Cerebellar nuclear complex (tissue), 1 donor: ENCODE data around the gene KRTAP5-3.
A peak's percentile ranks its signal among the peaks of the same experiment; 100 is the strongest.

ENCODE experiments used
- DNase-seq, 2 experiments: peaks; one replicate each; lab custom pipeline; 2025; lab: John Stamatoyannopoulos, UW

Gene KRTAP5-3

DNA sequence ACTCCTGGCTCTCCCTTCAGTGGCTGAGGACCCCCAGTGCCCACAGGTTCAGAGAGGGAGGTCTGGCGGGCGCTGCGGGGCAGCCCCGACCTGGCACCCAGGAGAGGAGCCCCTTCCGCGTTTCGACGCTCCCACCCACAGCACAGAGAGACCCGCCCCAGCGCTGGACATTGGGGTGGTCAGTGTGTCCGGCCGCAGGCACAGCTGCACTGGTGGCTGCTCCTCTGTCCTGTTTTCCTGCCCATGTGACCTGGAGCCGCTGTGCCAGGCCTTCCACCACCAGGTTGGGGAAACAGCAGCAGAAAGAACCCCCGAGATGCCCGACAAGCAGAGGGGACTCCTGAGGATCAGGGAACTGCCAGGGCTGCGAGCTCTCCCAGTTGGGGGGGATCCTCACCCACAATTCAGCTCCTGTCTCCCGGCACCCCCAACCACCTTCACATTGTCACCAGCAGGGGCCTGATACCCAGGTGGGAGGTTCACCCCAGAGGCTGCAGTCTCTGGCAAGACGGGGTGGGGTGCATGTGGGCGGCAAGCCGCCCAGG, 35.0 kb upstream of the KRTAP5-3 start:
- no peak for DNase-seq

DNA sequence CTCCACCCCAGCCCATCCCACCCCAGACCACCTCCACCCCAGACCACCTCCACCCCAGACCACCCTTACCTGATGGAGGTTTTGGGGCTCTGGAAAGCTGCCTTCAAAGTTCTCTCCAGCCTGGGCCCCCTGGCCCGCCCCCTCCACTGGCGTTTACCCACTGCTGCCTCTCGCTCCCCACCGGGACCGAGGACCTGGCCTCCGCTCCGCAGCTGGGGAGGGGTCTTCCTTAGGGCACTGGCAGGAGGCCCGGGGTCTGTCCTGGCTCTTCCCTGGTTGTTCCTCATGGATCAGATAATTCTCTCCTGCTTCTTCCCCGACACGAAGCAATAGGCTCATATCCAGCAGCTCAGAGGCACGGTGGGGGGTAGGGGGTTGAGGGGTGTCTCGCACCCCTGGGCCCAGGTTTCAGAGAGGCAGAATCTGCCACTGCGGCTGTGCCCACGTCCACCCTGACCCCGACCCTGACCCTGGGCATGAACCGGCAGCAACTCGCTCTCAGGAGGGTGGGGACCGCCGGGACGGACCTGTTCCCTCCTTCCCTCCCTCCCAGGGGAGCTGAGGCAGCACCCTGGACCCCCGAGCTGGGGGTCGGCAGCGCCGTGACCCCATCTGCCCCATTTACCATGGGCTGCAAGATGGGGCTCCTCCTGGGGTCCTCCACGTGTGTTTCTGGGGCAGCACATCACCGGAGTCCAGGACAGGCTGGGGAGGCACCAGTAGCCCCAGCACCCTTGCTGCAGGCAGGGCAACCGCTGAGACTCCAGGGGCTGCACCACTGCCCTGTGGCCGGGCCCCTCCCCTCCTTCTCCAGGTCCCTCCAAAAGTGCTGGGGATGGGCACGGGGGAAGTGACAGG, 34.3 kb upstream of the KRTAP5-3 start:
- no peak for DNase-seq

DNA sequence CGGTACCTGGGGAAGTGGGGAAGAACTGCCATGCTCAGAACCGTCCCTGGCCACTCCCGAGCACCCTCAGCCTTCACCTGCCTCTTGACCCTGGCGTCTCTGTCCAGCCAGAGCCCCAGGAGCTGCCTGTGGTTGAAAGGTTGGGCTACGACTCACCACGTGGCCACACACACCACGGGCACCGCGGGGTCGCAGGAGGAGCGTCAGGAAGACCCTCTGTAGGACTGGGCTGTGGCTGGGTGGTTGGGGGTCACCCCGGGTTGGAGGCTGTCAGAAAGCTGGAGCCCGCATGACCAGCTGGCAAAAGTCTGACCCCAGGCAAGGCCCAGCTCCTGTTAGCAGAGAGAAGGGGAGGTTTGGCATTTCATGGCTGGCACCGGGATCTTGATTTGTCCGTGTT, 32.8 kb upstream of the KRTAP5-3 start:
- DNase-seq = no peak

DNA sequence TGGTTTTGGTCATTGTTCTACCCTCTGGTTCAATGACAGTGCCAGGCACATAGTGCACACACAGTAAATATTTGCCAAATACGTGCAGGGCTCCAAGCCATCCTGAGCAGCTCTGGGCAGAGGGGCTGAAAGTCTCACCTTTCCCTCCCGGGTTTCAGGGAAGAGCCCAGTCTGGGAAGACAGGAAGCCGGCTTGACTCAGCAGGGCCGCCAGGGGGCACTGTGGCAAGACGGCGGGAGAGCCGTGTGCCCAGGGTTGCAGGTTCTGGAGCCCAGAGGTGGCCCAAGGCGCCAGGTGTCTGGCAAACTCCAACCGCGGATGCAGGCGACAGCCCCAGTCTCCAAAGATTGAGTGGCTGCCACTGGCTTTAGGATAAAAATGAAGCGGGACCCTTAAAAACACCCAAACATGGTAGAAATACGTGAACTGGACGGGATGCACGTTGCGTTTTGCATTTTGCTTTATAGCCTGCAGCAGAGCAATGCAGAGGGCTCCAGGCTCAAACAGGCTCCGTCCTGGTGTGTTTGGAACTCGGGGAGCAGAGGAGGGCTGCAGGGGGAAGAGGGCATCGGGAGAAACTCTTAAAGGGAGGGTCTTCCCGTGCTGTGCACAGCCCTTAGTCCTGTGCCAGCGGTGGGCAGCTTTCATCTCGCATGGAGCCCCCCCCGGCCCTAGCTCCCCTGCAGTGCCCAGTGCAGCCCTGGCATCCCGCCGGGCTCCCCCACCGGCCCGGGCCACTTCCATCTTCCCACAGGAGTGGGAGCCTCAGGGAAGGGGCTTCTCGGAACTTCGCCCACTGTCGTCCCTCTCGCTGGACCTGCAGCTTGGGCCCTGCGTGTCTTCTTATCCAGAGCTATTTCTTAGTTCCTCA, 32.0 kb upstream of the KRTAP5-3 start:
- DNase-seq = no peak

DNA sequence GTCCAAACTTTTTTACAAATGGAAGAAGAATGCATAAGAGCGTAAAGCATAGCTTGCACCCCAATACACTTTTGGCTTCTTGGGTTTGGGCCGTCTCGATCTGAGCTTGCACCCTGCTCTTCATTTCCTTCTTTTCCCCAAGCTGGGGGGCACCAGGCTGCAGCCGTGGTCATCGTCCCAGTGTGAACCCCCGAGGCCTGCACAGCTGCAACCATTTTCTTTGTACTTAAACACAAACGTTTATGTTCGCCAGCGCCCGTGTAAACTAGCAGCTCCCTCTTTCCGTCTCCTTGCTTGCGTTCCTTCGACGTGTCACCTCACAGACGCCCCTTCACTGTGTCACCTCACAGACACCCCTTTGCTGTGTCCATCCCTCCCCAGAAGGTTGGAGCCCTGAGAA, 31.4 kb upstream of the KRTAP5-3 start:
- DNase-seq = no peak

DNA sequence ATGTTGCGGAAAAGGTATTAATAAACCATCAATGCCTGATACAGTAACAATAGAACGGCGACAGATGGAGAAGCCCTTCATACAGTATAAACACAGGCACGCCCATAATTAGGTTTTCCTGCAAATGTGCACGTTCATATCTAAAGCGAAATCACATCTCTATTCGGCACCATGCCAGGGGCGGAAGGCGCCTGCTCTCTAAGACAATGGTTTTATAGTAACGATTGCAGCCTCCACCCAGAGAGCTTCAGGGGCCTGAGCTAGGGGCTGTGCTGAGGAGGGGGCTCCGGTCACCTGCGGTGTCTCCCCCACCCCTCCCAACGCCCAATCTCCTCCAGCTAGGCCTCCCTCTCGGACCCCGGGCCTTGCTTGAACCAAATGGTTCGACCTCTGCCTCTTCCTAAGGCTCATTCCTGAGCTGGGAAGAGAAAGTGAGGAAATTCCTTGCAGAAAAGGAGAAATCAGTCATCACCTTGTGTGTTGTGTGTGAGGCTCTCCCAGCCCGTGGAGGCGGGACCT, 30.9 kb upstream of the KRTAP5-3 start:
- no peak for DNase-seq

DNA sequence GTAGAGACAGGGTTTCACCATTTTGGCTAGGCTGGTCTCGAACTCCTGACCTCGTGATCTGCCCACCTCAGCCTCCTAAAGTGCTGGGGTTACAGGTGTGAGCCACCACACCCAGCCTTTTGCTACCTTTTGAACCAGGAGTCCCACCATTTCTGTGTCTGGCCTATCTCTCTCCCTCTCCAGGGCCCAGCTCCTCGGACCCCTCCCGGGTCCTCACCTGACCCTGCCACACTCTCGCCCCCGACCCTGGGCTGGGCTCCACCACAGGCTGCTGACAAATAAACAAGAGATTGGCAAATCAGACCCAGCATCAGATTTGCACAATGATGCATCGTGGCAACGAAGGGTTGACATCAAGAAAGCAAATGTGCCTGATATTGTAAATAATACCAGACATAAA, 30.1 kb upstream of the KRTAP5-3 start:
- DNase-seq = no peak

DNA sequence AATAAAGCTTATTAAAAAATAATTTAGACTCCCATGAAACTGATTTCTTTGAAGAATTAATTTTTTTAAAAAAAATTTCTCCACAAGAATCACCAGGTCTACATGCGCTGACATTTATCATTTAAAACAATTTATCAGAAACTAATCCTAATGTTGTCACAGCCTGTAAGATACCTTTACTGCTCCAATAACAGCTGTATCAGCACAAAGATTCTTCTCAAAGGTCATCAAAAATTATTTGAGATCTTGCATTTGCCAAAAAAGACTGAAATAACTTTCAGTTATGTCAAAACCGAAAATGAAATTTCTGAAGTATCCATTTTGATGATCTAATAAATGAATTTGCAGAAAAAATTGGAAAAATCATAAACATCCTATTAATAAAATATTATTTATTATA, 29.4 kb upstream of the KRTAP5-3 start:
- DNase-seq = no peak

DNA sequence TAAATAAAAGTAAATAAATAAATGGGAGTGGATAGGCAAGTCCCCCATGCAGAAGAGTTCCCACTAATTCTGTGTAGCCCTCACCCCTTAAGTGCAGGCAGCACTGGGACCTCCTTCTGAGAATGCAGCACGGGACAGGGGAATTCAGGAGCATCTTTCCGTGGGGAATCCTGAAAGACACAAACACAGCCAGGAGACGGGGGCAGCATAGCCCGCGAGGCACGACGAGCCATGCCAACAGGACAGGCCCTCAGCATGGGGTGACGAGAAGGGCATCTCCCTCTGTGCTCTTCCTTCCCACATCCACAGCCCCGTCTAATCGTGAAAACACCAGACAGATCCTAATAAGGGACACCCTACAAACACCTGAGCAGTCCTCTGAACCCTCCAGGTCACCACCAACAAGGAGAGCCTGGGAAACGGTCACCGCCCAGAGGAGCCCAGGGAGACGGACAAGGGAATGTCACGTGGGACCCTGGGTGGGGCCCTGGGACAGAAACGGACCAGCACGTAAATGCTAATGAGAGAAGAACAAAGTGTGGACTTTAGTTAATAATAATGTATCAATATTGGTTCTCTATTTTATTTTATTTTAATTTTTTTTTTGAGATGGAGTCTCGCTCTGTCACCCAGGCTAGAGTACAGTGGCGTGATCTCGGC, 28.2 kb upstream of the KRTAP5-3 start:
- DNase-seq = no peak

DNA sequence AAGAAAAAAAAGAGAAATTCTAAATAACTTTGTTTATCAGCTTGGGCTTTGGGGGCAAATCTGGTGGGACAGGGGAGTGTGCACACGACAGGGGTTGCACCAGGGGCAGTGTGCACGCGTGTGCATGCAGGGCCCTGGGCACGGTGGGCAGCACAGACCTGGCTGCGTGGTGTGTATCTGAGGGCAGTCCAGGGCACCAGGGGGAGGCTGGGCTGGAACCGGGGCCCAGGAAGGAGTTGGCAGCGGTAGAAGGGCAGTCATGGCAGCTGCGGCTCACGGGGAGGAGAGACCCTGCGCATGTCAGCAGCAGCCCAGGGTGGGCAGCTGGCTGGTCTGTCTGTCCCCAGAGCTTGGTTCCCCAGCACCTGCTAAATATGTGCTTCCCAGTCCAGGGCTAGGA, 25.6 kb upstream of the KRTAP5-3 start:
- DNase-seq = no peak

DNA sequence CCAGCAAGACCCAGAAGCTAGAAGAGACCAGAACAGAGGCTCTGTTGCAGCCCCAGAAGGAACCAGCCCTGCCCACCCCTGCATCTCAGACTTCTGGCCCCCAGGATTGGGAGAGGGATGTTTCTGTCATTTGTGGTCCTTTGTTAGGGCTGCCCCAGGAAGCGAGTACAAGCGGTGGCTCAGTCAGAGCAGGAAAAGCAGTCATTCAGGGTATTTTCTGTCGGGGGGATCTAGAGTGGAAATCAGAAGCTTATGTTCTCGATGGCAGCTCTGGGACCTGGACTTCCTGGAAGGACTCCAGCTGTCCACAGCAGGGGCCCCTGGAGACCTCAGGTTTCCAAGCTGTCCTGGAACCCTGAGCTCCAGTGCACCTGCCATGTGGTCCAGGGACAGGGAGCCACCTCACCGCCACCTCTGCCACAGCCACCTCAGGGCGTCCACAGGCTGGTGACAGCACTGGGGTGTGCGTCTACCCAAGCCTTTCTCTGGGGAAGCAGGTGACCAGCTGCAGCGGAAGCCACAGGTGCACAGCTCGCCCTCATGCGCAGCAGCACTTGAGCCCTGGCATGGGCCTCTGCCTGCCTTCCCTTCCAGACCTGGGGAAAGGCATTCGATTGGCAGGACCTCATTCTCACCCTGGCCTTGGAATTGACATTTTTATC, 23.9 kb upstream of the KRTAP5-3 start:
- DNase-seq = no peak

DNA sequence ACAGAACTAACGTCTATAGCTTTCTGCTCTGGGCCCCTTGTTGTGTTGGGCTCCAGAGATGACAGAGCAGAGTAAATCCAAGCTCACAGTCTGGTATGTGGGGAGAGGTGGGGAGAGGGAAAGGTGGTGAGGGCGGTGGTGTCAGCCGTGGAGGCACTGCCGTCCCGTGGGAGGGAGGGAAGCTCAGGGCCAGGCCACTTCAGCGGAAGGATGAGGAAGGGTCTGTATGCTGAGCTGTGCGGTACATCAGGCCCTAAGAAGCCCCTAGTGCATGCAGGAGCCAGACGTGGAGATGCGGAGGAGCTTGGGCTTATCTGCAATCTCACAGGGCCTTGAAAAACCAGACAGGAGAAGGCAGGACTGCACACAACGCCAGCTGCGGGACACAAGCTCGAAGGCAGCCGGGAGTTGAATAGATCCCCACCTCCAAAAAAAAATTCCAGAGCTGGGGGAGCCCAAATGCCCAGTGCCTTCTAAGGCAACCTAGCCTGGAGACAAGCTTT, 22.9 kb upstream of the KRTAP5-3 start:
- DNase-seq = no peak

DNA sequence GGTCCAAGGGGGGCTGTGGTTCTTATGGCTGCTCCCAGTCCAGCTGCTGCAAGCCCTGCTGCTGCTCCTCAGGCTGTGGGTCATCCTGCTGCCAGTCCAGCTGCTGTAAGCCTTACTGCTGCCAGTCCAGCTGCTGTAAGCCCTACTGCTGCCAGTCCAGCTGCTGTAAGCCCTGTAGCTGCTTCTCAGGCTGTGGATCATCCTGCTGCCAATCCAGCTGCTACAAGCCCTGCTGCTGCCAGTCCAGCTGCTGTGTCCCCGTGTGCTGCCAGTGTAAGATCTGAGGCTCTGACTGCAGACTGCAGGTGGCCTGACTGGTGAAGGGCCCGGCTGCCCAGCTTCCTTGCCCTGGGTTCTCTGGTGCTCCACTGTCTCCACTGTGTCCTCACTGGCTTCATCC, 22.0 kb upstream of the KRTAP5-3 start:
- DNase-seq = no peak

DNA sequence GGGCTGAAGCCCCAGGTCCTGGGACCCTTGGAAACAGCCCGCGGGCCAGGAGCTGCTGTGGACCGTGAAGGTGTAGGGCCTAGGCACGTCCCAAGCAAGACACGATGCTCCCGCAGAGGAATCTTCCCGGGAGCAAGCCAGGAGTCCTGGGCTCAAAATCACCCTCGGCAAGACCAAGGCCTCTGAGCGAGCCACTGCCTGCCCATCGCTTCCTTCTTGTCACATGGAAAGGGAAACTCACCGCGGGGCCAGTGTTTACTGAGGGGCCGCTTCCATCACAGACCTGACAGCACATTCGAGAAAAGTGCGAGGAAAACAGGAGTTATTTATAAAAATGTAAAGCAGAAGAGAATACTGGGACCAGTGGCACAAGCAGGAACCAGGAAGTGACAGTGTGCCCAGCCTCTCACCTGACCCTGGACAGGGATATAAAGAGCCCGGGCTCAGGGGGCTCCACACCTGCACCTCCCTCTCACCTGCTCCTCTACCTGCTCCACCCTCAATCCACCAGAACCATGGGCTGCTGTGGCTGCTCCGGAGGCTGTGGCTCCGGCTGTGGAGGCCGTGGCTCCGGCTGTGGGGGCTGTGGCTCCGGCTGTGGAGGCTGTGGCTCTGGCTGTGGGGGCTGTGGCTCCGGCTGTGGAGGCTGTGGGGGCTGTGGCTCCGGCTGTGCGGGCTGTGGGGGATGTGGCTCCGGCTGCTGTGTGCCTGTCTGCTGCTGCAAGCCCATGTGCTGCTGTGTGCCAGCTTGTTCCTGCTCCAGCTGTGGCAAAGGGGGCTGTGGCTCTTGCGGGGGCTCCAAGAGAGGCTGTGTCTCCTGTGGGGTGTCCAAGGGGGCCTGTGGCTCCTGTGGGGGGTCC, 21.3 kb upstream of the KRTAP5-3 start, which contains the start of gene KRTAP5-5:
Gene KRTAP5-5 (plus strand): TSS at position 450 of the 860 bp plus-strand sequence. CDS start 66 bp downstream, at position 516.
- no peak for DNase-seq

DNA sequence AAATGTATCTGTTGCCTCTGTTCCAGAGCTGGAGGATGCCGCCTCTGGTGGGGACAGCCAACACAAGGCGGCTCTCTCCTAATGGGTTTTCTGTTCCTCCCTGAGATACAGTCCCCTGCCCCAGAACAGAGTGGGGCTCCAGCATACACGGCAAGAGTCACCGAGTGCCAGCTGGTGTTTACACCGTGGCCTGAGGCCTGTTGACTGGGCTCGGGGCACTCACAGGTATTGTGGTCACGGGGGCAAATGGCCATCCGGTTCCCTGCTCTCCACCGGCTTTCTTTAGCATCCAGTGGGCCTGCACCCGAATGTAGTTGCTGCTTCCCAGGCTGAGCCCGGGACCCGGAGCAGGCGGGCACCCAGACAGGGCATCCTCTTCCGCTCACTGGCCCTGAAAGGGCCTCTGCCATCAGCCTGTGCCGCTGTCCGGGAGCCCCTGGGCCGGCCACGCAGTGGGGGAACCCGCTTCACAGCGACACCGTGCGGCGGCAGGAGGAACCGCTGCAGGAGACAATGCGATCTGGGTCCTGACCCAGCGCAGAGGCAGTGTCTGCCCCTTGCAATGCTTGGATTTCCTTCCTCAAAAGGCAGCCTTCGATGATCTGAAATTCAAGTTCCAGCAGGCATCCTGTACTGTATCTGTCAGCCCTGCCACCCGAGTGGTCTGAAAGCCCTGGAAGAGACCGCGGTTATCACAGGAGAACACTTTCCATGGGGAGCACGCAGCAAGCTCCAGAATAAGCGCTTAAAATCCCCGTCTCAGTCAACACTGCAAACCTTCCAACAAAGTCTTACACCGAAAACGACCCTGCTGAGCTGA, 20.5 kb upstream of the KRTAP5-3 start:
- DNase-seq = peak in 1 of 2 experiments; percentile 36

DNA sequence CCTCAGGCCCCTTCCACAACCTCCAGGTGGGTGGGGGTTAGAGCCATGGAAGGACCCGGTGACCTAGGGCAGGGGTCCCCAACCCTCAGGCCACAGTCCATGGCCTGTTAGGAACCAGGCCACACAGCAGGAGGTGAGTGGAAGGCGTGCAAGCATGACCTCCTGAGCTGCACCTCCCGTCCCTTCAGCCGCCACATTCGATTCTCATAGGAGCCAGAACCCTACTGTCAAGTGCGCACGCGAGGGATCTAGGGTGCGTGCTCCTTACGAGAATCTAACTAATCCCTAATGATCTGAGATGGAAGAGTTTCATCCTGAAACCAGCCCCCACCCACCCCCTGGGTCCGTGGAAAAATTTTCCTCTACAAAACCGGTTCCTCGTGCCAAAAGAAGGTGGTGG, 17.3 kb upstream of the KRTAP5-3 start:
- DNase-seq = no peak

DNA sequence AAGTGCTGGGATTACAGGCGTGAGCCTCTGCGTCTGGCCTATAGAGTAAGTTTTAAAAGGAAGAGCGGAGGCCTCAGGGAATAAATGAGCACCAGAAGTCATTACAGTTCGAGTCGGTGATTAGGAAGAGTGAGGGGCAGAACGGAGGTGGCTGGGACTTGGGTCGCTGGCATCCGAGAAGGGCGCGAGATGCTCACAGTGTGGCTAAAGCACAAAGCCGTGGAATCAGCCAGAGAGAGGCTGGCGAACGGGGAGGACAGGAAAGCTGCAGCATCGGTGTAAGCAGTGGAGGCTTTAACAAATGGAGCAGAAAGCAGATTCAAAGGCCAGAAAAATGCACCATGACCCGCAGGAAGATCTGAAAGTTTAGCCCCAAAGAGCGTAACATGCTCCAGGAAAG, 16.4 kb upstream of the KRTAP5-3 start:
- no peak for DNase-seq

DNA sequence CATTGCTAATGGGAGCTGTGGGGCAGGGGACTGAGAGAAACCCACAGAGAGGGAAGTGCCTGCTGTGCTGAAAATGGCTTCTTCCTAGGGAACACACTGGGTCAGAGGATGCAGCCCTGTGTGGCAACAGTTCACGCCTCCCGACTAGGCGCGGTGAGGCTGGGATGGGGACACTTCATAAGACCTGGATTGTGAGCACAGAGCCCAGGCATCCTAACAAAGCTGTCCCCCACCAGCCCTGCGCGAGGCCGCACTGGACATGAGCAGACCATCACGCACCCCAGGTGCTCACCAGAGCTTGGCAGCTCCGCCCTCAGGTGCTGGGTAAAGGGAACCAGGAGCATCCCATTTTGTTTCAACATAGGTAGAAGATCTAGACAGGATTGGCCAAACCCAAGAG, 15.5 kb upstream of the KRTAP5-3 start:
- no peak for DNase-seq

DNA sequence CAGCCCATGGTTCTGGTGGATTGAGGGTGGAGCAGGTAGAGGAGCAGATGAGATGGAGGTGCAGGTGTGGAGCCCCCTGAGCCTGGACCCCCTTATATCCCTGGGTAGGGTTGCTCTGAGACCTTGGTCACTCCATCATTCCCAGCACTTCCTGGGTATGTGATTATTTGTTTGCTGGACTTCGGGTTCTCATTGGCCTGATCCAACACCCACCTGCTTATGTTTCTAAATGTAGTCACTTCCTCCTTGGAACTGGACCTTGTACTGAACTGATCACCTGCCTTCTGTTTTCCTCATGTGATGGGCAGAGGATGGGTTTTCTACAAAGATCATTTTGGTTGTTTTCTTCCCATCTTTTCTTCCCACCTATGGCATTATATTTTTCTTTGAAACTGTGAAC, 13.8 kb upstream of the KRTAP5-3 start, which contains the start of gene KRTAP5-4:
Gene KRTAP5-4 (minus strand): TSS at position 53 of the 400 bp plus-strand sequence. CDS start 45 bp downstream, at position 8.
- DNase-seq = no peak
